ENCODE results near the gene RASA3.
"Not testable (repeated sequence)": the region's sequence is repeated elsewhere in the genome, so short reads cannot be mapped to it uniquely, and the experiment has no call there.

Gene RASA3

DNA sequence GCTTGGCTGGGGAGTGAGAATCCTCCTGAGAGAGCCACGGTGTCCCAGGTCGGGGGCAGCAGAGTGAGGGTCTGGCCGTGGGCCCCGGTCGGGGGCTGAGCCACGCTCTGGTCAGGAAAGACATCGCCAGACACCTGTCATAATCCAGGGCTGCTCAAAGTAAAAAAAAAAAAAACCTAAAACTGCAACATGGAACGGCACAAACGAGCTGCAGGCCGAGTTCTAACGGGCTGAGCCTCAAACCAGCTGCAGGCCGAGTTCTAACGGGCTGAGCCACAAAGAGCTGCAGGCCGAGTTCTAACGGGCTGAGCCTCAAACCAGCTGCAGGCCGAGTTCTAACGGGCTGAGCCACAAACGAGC is 21.6 kb downstream of the RASA3 start:
- DNase-seq: not testable (repeated sequence)

DNA sequence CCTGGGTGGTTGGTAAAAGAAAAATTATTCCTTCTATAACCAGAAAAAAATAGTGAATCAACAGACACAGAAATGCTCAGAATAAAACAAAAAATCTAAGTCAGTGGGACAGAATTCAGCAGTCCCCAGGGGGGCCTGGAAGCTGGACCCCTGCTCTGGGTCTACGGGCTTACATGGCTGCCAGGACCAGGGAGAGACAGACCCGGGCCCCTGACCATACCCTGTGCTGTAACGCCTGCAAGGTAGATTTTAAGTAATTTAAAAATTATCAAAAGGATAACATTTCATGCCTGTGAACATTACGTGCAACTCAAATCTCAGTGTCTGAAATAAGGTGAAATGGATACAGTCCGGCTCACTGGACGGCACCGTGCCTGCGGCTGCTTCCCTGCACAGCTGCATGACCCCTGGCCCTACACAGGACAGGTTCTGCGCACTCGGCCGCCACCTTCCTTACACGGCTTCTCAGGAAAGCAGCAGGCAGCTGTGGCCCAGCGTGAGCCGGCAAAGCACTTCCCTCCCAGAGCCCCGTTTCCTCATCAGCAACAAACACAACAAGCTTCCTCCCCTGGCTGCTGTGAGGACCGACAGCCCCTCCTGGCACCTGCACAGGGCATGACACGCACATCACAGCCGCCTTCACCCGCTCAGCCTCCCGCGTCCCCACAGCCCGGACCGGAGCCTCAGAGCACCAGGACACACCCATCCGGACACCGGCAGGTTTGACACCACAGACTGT is 22.2 kb downstream of the RASA3 start:
- DNase-seq: peak; percentile 66 to 83 (median 77)

DNA sequence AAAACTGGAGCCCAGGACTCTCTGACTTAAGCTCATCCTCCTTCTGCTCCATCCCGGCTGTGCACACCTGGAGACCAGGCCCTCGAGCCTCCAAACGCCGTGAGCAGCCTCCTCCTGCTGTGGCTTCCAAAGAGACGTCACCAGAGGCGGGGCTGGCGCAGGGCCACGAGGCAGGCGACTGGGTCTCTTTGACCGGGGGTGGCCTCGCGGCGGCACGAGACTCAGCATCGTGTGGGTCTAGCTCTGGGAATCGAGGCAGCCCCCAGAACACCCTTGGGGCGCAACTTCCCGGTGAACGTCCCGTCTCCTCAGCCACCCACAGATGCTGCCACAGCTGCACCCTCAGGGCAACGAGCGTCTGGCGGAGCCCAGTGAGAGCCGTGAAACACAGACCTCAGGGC is 22.8 kb downstream of the RASA3 start:
- peak in 2 of 6 experiments; percentile 28 to 37 for DNase-seq

DNA sequence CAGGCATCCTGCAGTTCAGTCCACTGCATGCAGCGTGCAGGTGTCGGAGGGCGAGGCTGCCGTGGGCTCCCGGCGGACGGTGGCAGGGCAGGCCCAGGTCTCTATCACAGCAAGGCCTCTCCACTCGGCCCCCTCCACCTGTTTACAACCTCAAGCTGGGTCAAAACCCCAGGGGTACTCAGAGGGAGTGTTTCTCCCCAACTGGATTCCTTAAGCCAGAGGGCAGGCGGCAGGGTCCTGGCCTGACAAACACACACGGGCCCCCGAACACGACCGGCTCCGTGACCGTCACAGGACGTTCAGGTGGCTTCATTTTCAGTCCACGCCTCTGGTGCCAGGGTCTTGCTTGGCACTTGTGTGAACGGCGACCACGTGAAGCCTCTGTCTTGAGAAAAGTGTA is 23.5 kb downstream of the RASA3 start:
- DNase-seq: no peak

DNA sequence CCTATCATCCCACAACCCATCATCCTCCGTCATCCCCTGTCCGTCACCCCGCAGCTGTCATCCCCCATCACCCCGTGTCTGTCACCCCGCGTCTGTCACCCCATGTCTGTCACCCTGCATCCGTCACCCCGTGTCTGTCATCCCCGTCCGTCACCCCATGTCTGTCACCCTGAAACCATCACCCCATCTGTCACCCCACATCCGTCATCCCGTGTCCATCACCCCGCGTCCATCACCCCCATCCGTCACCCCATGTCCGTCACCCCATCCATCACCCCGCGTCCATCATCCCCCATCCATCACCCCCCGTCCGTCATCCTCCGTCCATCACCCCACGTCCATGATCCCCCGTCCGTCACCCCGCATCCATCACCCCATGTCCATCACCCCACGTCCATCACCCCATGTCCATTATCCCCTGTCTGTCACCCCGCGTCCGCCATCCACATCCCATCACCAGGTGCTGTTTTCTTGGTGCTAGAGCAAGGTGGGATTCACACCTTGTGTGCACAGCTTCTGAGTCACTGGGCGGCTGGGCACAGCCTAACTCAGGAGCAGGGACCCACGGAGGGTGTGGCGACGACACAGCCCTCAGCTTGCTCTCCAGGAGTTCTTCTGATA is 24.2 kb downstream of the RASA3 start:
- no peak for DNase-seq

DNA sequence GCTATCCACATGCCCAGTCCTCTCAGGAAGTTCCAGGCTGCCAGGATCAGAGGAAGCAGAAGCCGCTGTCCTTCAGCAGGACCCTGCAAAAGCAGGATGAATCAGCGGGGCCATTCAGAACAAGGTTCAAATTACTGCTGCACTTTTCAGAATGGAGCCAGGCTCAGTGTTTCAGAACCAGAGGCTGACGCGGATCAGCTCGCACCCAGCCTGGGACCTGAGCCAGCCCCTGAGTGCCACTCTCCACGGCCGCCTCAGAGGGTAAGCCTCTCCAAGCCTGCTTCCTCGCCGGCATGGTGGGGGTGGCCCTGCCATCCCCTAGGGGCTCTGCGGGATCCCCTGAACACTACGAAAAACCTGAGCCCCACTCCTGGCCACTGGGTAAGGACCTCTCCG is 24.7 kb downstream of the RASA3 start:
- no peak for DNase-seq

DNA sequence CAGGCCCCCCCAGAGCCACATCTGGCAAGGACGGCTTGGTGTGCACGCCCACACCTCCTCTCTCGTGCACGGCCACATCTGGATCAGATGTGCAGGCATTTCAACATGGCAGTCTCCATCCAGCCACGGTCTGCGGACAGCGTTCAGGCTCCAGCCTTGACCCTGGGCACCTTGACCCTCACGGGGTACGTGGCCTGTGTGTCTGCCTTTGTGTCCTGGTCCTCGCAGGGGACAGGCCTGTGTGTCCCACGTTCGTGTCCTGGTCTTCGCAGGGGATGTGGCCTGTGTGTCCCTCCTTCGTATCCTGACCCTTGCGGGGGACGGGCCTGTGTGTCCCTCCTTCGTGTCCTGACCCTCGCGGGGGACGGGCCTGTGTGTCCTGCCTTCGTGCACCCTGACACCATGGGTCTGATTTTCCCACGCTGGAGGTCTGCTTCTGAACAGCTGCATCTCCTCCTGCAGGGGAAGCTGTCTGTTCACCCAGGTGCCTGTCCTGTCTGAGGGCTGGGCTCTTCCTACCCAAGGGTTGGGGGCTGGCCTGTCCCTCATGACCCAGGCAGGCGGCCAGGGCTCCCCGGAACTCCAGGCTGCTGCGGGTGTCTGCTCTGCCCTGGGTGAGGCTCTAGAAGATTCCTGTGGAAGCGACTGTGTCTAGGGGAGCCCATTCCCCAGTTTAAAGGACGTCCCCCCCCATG is 25.3 kb downstream of the RASA3 start:
- no peak for DNase-seq

DNA sequence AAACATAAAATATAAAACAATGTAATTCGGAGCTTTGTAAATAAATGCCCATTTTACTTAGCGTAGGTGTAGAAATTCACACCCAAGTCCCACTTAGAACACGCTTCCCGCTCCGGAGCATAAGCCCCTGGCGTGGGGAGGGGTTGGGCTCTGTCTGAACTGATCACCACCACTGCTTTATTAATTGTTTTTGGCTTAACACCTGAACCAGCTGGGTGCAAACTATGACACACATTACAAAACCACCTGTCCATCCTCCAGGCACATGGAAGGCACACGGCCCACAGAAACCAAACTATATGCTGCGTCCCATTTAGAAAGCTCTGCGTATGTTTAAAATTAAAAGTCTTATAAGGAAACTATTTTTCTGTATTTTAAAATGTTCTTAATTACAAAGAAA is 25.9 kb downstream of the RASA3 start:
- no peak for DNase-seq

DNA sequence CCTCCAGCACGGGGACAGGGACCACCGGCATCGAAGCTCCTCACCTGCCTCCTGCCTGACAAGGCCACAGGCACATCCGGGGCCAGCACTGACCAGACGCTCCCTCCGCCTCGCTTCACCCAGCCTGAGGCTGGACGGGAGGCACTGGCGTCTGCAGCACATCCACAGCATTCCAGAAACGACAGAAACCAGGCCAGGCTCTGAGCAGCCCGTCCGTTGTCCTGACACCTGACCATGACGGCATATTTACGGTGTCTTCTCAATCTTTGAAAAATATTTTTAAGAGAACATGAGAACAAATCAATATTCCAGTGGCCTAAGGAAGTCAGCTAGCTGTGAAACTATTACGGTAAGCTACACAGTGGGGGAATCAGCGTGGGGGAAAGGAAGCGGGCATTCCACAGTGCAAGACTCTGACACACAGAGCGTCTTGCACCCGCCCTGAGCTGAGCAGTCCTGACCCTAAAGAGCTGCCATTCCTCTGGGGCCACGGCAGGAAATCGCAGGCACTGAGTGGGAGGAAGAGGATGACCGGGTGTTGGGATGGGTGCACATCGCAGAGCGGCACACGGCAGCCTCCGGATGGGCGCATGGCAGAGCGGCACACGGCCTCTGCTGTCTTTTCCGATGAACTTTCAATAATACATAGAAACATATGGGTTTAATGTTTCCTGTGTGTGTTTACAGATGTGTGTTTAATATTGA is 26.8 kb downstream of the RASA3 start:
- DNase-seq: no peak

DNA sequence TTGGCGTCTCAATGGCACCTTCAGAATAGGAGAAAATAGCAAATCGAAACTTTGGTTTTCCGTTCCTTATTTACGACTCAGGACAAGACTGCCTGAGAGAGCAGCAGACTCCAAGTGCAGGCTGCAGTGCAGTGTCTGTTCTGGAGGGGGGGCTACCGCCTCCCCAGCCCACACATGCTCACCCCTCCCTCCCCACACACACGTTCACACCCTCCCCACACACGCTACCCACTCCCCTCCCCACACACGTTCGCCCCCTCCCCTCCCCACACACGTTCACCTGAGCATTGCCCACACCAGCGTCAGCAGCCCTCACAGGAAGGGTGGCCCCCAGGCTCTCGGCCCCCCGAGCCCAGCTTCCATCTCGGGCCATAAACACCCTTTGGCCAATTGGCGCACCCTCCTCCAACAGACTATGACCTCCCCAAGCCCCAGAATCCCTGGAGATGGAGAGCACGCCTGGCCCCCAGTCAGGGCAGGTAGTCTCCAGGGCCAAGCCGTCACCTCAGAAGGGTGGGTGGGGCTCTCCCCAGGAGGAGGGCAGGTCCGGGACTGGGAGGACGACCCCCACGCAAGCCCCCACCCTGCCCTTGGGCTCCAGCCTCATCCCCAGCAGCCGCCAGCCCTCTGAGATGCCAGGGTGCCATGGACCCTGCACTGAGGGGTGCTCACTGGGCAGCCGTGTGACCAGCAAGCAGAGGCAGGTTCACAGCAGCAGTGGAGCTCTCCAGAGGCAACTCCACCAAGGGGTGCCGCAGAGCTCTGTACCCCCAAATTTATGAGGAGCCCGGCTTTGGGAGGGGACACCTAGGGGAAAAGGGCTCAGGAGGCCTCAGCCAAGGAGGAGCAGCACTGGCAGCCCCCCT is 27.5 kb downstream of the RASA3 start:
- DNase-seq: no peak

DNA sequence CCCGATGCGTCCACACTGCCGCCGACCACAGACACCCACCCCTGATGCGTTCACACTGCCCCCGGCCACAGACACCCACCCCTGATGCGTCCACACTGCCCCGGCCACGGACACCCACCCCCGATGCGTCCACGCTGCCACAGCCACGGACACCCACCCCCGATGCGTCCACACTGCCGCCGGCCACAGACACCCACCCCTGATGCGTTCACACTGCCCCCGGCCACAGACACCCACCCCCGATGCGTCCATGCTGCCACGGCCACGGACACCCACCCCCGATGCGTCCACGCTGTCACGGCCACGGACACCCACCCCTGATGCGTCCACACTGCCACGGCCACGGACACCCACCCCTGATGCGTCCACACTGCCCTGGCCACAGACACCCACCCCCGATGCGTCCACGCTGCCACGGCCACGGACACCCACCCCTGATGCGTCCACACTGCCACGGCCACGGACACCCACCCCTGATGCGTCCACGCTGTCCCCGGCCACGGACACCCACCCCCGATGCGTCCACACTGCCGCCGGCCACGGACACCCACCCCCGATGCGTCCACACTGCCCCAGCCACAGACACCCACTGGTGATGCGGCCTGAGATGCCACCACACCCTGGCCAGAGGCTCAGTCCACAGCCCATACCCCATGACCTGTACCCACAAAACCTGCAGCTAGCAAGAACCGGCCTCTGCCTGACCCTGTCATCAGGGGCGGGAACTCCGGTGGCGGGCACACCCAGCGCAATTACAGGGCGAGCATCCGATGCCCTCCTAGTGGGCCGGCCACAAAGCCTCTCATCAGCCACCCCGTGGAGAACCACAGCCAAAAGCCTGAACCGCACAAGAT is 28.4 kb downstream of the RASA3 start:
- no peak for DNase-seq

DNA sequence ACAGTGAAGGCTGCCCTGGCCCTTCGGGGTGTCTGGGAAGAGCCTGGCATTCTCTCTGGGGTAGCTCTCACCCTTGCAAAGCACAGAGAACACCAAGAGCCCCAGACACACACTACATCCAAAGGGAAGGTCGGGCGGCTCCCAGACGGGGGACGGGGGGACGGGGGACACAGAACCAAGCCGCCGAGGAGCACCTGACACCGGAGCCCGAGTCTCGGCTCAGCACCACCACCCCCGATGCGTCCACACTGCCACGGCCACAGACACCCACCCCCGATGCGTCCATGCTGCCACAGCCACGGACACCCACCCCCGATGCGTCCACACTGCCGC is 29.2 kb downstream of the RASA3 start:
- DNase-seq: not testable (repeated sequence)

DNA sequence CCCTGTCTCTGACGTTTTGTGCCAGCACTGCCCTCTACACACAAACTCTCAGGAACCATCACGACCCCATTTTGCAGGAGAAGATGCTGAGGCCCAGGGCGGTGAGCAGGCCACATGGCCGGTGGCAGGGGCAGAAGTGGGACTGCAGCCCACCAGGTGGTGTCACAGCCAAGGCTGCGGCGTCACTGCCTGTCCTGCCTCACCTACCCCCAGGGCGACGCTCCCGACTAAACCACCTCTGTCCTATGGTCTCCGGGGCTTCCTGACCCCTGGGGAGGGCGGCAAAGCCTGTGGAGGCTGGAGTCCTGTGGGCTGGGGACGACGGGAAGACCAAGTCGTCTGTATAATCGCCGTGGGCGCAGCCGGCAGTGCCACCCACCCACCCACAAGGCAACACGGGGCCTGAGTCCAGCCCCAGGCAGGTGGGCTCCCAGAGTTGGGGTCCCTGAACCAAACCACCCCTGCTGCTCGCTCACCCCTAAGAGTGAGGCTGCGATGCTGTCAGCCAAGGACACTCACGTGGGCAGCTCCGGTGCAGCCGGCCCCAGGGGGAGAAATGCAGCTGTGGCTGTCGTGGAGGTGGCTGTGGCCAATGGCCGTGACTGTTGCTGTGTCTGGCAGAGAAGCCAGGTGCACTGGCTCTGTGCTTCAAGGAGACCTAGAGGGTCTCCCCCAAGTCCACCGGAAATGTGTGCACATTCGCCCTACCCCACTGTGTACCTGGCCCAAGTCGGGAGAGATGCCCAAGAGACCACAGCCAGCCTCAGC is 29.7 kb downstream of the RASA3 start:
- no peak for DNase-seq

DNA sequence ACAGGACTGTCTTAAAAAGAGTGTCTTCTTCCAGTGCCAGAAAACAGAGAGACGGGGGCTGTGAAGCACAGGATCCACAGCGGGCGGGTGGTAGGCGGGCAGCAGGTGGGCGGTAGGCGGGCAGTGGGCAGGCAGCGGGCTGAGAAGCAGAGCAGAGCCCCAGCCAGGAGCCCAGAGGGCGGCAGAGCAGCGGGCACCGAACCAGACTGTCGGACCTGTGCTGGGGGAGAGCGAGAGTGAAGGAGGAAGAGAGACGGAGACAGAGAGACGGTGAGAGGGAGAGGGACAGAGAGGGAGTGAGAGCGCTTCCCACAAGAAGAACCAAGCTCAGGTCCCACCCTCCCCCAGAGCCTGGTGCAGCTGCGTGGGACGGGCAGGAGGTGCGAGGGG is 30.3 kb downstream of the RASA3 start:
- no peak for DNase-seq

DNA sequence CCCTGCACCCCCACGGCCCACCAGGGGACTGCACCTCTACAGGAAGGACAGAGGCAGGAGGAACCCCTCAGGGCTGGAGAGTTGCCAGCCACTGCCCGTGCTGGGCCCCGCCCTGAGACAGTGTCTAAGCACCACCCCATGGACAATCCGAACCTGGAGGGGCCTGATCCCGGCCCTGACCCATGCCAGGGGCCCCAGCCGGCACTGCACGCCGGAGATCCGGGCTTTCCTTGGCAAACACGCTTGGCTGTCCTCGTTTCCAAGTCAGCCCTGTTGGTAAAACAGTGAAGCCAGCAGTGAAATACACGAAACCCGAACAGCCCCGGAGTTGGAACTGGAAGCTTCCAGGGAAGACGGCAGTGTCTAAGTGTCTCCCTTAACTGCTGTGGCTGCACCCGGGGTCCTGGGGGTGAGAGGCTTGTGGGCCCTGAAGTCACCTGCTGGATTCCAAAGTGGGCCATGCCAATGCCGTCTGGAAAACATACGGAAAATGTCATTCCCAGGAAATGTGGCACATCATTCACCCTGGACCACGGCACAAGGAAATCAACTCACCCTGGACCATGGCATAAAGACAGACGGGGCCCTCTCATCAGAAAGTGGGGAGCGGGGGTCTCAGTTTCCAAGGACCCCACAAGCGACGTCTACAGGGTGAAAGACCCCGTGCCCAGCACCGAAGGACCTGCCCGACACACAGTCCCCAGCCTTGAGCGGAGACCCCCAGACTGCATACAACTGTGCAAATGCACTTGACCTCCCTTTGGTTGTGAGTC is 30.9 kb downstream of the RASA3 start:
- no peak for DNase-seq

DNA sequence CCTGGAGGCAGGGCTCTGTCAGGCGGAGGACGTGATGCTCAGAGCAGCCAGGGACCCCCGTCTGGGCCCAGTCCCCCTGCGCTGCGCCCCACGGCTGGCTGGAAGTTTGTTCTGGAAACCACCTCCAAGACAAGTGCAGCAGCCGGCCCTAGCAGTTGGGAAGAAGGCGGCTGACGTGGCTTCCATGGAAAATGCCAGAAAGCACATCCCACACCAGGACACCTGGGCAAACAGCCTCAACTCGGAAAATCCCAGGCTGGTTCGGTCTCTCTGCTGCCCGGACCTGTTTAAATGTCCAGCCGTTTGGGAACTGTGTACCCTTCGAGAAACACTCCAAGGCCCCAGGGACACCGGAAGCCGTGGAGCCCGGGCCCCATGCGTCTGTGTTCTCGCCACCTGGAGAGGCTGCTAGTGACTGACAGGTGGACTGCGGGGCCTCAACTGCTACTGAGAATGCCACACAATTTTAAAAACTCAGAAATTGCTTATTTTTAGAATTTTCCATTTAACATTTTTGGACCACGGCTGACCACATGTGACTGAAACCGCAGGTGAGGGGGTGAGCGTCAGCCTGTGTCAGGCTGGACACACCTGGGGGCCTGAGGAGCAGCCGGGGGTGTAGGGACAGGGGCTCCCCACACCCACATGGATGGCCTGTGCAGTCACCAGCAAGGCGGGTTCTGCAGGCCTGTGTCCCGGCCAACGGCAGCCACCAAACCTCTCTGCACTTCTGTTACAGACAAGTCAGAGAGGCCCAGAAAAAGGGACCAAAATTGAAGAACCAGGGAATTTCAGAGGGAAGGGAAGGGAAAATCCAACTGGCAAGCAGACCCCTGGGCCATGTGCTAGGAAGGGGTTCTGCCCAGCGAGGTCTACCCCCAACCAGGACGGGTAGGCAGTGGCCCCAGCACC is 31.7 kb downstream of the RASA3 start:
- DNase-seq: no peak

DNA sequence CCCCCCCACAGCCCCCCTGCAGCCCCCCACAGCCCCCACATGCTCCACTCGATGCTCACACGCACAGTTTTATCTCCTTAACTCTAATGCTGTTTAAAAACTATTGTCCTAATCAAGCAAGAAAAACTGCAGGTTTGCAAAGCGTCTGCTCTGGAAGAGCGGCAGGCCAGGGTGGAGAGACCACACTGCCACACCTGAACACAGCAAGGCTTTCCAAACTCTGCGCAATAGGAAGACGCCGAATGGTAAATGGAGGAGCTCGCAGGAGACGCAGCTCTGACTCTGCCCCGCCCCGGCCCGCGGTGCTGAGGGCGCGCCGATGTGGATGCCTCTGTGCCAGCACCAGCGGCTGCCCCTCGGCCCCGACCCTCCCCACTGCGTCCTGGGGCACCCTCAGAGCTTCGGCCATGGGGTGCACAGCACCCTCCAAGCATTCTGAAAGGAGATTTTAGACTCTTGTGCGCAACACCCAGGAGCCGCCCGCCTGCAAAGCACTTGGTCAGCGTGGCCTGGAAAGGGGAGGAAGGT is 32.4 kb downstream of the RASA3 start:
- peak in 1 of 6 experiments; percentile 28 for DNase-seq

DNA sequence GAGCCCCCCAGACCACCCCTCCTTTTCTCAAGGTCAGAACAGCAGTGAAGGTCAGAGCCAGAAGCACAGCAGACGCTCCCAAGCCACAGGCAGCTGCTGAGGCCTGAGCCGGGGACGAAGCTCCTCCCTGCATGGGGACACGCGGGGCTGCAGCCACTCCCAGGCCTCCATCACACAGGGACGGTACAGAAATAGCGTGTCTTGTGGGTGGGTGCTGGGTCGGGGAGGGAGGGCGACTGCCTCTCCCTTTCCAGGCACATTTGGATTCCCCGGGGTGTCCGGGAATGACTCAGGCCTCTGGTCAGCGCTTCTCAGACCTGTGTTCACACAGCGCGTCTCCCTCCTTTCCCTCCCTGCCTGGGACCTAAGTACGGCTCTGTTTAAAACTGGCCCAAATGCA is 33.2 kb downstream of the RASA3 start:
- DNase-seq: no peak

DNA sequence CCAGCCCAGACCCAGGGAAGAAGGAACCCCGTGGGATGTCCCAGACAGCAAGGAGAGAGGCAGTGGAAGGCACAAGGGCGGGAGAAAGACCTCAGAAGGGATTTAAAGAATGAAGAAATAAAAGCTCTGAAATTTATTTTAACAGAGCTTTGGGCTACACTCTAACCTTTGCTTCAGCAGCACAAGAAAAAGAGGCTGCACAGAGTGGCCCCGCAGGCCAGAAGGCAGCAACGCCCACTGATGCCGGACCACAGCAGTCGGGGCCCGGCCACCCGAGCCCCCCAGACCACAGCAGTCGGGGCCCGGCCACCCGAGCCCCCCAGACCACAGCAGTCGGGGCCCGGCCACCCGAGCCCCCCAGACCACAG is 33.8 kb downstream of the RASA3 start:
- not testable (repeated sequence) for DNase-seq

All from stimulated activated naive CD4-positive, alpha-beta T cell (primary cell).